GM06990 (cell line): Measurements from ENCODE around the gene CFAP299.
A peak's percentile ranks its signal among the peaks of the same experiment; 100 is the strongest.

Source experiments
- DNase-seq: peaks from one replicate; pipeline ENCODE4 v3.0.0-alpha.2; 2011; ENCODE audit not compliant: insufficient read length; ENCODE audit errors: extremely low read depth
- H3K27me3 ChIP-seq: replicated peaks from 2 replicates; pipeline ENCODE4 v1.6.0; 2011; ENCODE audit warnings: low read length; ENCODE audit not compliant: control insufficient read depth, insufficient read depth
- H3K36me3 ChIP-seq: 2 replicates; pipeline ENCODE4 v1.5.1; 2011; ENCODE audit warnings: low read length; ENCODE audit not compliant: control insufficient read depth, insufficient read depth
- H3K4me3 ChIP-seq: replicated peaks from 2 replicates; pipeline ENCODE4 v1.5.1; 2011; ENCODE audit warnings: low read depth, mild to moderate bottlenecking, control low read depth, low read length
- CTCF ChIP-seq: IDR thresholded peaks from 2 replicates; pipeline ENCODE4 v1.5.1; 2011; ENCODE audit warnings: low read length, control low read depth, mild to moderate bottlenecking, inconsistent platforms; ENCODE audit not compliant: insufficient read depth, poor library complexity, severe bottlenecking

CFAP299 gene

GRCh38 chr4:80321341-80321740 lies 14.2 kb upstream of the CFAP299 start:
- TF ChIP-seq CTCF, result no peak
- Histone ChIP-seq H3K36me3 (no peaks in the 10 kb centered on the region), H3K27me3 (no peaks in the 10 kb centered on the region; the same call in 1 of the 2 replicates), H3K4me3 (no peak overlapping the region)
- DNase-seq, result no peak

DNA sequence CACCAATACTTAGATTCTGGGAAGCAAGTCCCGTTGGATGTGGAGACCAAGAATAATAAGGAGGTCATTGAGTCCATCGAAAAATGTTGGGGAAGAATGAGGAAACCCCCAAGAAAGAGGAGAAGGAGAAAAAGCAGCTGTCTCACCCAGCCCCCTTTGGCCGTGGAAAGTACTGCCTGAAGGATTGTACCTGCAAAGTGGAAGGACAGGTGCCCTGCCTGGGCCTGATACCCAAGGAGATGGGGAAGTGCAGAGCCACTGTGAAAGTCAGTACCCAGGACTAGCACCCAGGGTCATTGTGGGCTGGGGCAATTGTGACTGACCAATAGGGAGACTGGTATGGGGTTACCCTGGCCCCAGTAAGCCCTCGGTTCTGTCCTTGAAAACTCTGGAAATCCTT lies 13.8 kb upstream of the CFAP299 start:
- no peak overlapping the region for H3K4me3 ChIP-seq
- no peak for DNase-seq
- no peaks in the 10 kb centered on the region; the same call in 1 of the 2 replicates for H3K27me3 ChIP-seq
- H3K36me3 ChIP-seq, result no peaks in the 10 kb centered on the region
- TF ChIP-seq CTCF, result no peak

GRCh38 chr4:80322716-80323115 lies 12.8 kb upstream of the CFAP299 start:
- Histone ChIP-seq H3K36me3 (no peaks in the 10 kb centered on the region), H3K27me3 (no peaks in the 10 kb centered on the region; the same call in 1 of the 2 replicates), H3K4me3 (no peak overlapping the region)
- peak; percentile 2 for TF ChIP-seq CTCF
- no peak for DNase-seq

DNA sequence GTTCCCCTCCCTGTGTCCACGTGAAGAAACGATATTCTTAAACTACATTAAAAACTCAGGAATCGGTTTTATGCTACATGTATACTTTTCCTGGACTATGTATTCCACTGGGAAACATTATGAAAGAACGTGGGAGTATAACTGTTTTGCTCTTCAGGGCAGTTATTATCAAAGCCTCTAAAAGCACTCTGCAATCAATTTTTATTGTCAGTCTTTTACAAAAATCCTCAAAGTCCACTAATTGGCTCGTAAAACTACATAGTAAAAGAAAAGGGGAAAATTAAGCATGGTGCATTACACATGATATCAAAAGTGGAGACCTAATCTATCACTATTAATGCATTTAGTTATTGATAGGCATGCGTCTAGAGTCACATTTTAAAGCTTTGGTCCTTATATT lies 11.4 kb upstream of the CFAP299 start:
- no peak overlapping the region for H3K4me3 ChIP-seq
- no peaks in the 10 kb centered on the region; the same call in 1 of the 2 replicates for H3K27me3 ChIP-seq
- TF ChIP-seq CTCF, result no peak
- H3K36me3 ChIP-seq, result no peaks in the 10 kb centered on the region
- DNase-seq, result no peak

GRCh38 chr4:80331693-80332092 lies 3.8 kb upstream of the CFAP299 start:
- no peak for DNase-seq
- H3K36me3 ChIP-seq, result no peaks in the 10 kb centered on the region
- TF ChIP-seq CTCF, result no peak
- no peak overlapping the region for H3K4me3 ChIP-seq
- H3K27me3 ChIP-seq, result no peaks in the 10 kb centered on the region; the same call in none of the 2 replicates

- Histone ChIP-seq H3K4me3 (no peak overlapping the region), H3K36me3 (no peaks in the 10 kb centered on the region), H3K27me3 (no peaks in the 10 kb centered on the region; the same call in none of the 2 replicates)
- TF ChIP-seq CTCF, result no peak
- no peak for DNase-seq
Observed at GRCh38 chr4:80333121-80333520, 2.4 kb upstream of the CFAP299 start.
